A673 (cell line): ENCODE results near the gene TM7SF3.

Experiments
- CTCF ChIP-seq: fragments of 300-800, 200-600 bp; sonication (generic); conservative IDR thresholded peaks from 2 replicates; pipeline ENCODE4 v1.5.1; 2017; ENCODE audit warnings: low read depth, mild to moderate bottlenecking, antibody characterized with exemption, low read length, moderate library complexity, mixed read lengths
- EZH2 ChIP-seq: fragments of 200-600 bp; sonication (generic); IDR thresholded peaks from 2 replicates; pipeline ENCODE4 v1.6.1; 2017; ENCODE audit warnings: borderline replicate concordance, low read depth, mild to moderate bottlenecking, mixed read lengths, antibody characterized with exemption, low read length; ENCODE audit not compliant: poor library complexity, severe bottlenecking

GRCh38 chr12:27006797-27007467 is 7.3 kb downstream of the TM7SF3 start:
- TF ChIP-seq CTCF (no peak), EZH2 (no peak)
